ENCODE data around the gene CERS1.

CERS1 gene

DNA sequence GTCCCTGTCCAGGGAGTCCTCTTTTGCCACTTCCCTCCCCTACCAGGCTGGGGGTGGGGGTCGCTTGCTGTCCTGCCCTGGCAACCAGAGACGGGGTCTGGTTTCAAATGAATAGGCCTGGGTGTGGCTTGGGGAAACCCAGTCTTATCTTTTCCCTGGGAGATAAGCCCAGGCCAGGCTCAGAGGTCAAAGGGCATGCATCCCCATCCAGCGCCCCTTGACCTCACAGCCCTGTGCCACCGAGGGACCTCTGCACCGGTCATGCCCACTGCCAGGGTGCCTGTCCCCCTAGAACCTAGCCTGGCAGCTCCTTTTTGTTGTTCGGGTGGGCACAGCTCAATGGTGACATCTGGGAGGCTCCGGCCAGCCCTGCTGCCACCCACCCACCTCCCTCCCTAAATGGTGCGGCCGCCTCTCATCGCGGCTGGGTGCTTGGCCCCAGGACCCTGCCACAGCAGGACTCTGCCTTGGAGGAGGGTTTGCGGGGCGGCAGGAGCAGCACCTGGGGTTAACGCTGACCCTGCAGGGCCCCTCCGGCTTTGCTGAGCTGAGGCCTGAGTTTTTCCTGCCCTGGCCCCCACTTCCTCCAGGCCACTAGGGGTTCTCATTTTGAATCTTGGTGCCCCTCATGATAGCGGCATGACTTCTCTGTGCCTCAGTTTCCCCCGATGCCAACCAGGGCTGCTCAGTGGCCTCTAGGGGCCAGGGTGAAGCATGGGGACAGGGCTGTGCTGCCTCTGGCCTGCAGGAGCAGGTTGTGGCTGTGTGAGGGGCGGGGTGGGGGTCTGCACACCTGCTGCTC lies 2.9 kb upstream of the CERS1 start:
- DNase-seq (ENCODE audit: low read depth in 2 of 2) = no peak

DNA sequence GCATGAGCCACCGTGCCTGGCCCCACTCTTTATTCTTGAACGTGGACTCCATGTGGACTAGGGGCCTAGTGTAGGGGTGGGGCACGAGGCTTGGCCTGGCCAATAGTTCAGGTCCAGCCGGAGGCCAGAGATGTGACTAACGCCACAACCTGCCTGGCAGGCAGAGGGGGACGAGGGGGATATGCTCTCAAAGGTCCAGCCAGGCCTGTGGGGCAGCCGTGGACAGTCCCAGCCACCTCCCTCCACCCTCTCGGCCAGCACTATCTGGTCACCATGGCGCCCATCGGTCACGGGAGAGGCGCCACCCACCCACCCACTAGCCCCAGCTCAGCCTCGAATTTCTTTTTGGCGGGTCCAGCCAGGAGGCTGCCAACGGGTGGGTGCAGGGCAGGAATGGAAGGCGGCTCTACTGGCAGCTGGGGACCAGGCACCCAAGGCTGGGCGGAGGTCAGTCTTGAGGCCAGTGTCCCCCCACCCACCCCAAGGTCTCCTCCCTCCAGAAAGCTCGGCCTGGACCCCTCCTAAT lies 2.2 kb upstream of the CERS1 start:
- DNase-seq (ENCODE audit: low read depth in 2 of 2) = no peak

DNA sequence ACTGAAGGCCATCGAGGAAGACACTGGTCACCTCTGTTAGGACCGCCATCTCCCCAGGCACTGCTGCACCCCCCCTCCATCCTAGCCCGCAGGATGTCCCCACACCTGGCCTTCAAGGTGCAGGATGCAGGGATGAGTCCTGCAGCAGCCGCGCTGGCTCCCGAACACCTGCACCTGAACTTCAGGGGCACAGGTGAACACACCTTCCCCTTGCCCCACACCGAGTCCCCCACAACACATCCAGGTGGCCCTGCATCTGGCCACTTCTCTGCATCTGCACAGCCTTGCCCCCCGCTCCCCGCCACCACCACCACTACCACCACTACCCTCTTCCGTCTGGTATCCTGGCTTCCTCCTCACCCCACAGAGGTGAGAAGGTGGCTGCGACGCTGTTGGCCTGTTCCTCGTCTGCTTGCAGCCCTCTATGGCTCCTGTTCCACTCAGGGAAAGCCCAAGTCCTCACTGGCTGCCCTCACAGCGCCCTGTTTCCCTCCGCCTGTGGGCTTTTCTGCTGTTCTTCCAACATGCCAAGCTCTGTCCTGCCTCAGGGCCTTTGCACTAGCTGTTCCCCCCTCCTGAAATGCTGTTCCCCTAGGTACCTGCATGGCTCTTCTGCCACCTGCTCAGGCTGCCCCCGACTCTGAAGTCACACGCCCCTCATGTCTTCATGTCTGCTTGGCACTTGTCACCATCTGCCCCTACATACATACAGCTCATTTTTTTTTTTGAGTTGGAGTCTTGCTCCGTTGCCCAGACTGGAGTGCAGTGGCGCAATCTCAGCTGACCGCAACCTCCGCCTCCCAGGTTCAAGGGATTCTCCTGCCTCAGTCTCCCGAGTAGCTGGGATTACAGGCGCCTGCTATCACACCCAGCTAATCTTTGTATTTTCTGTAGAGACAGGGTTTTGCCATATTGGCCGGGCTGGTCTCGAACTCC lies 1.4 kb upstream of the CERS1 start:
- no peak for DNase-seq (ENCODE audit: low read depth in 2 of 2)

DNA sequence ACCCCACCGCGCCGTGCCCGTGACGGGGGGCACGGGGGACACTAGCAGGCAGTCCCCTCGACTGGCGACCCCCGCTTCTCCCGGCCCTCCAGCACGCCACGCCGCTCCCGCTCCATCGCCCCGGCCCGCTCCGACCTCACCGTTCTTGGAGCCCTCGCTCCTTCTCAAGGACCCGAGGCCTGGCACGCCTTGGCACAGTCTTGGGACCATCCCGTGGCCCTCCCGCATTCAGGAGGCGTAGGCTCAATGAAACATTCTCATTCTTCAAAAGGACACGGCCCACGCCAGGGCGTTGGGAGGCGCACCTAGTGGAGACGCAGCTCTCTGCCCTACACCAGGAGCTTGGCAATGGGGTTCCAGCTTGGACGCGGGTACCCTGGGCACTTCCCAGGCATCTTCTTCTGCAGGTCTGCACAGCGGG lies 473 bp upstream of the CERS1 start:
- no peak for DNase-seq (ENCODE audit: low read depth in 2 of 2)

DNA sequence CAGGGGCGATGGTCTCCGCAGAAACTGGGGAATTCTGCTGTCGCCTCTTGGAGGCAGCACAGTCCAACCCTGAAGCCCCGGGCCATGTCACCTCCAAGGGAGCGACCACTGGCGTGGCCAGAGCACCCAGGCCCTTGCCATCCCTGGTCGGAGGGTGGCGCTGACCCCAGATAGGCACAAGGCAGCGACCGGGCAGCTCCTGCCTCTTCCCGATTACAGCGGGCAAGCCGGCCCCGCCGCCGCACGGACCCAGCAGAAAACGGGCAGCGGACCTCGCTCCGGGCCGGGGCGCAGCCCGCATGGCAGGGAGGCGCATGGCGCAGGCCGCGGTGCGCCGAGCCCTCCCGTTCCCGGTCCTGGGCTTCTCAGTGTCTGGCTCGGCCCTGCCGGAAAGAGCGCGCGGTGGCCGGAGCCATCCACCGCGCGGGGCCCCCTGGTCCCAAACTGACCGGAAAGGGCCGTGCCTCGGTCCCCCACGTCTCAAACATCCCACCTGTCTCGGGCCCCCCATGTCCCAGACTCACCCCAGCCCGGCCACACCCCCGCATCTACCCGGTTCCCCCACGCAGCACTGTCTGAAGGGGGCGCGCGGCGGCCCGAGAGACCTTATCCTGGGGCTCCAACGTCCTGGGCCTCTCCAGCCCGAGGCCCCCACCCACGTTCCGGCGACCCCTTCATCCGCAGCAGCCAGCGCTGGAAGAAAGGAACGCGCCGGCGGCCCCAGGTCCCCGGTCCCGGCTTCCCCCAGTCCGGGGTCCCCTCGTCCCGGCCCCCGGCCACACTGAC lies 727 bp downstream of the CERS1 start:
- DNase-seq (ENCODE audit: low read depth in 2 of 2) = no peak

DNA sequence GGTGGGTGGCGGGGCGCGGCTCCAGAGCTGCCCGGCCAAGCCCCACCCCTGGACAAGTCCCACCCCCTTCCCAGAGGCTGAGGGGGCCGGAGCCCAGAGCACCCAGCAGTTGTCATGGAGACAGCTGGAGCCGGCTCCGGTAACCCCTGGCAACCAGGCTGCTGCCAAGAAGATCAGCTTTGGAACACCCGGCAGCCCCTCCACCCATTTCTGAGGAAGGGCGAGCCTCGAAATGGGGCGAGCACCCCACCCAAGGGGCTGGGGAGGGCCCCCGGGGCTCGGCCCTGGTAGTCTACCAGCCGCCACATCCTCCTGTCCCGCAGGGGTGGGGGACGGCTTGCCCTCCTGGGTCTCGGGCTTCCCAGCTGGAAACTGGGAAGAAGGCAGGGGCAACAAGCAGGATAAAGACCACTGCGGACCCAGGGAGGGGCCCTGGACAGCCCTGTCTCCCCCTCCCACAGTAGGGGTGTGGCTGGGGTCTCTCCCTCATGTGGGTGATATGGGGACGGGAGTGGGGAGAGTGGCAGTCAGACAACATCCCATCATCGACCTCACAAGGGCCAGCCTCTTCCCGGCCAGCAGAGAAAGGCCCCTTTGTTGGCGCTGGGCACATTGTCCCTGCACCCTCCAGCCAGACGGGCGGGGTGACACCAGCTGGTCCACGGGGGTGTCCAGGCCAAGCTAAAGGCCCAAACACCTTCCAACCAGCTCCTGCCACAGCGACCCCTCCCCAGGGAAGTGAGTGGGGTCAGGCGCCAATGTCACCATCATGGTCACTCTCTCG lies 1.5 kb downstream of the CERS1 start:
- DNase-seq (ENCODE audit: low read depth in 2 of 2) = no peak

DNA sequence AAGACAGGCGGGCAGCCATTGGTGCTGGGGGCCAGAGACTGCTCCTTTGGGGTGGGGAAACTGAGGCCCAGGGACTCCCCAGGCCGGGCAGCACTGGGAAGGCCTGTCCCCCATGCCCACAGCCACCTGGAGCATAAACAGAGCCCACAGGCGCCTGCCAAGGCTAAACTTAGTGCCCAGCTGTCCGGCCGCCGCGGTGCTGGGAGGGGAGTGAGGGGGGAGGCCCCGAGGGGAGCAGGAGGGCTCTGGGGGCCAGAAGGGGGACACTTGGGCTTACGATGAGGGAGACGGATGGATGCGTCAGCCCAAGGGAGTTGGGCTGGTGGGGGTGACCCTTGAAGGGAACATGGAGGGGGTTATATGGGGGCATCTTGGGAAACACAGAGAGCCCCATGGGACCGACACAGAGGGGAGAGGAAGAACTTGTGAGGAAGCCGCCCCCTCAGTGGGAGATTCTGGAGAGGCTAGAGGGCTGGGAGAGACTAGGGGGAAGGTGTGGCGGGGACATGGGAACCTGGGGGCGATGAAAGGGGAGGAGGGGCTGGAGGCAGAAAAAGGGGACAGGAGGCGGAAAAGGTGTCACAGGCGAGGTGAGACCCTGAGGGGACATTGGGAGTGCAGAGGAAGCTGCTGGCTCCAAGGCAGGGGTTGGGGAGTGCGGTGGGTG lies 2.2 kb downstream of the CERS1 start:
- DNase-seq (ENCODE audit: low read depth in 2 of 2) = no peak

DNA sequence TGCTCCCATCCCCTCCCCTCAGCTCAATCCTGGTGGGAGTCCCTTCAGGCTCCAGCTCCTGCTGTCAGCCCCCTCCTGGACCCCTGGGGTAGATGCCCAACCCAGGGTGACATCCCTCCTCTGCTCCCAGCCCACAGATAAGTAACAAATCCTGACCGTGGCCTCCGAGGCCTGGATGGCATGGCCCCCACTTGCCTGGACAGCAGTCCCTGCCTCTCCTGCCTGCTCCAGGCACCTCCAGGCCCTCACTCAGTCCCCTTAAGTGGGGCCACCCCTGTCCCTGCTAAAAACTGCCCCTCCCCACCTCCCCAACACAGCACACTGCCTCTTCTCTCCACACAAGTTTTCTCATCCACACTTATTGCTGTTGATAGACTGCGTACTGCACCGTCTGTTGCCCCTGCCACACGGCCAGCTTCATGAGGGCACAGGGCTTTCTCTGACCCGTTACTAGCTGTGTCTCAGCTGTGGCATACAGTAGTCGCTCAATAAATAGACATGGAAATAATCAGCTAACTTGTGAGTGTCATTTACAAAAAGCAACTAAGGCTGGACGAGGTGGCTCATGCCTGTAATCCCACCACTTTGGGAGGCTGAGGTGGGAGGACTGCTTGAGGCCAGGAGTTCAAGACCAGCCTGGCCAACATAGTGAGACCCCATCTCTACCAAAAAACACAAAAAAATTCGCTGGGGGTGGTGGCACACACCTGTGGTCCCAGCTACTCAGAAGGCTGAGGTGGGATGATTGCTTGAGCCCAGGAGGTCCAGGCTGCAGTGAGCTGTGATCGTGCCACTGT lies 5.8 kb downstream of the CERS1 start:
- no peak for DNase-seq (ENCODE audit: low read depth in 2 of 2)

DNA sequence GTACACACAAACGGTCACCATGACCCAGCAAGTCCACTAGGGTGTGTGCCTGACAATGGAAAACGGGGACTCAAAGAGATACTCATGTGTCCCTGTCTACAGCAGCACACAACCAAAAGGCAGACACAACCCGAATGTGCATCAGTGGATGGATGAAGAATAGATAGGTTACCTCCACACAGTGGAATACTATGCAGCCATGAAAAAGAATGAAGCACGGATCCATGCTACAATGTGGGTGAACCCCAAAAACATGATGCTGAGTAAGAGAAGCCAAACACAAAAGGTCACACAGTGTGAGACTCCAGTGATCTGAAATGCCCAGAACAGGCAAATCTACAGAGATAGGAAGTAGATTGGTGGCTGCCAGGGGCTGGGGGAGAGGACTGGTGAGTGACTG lies 9.0 kb downstream of the CERS1 start:
- DNase-seq (ENCODE audit: low read depth in 2 of 2) = no peak

DNA sequence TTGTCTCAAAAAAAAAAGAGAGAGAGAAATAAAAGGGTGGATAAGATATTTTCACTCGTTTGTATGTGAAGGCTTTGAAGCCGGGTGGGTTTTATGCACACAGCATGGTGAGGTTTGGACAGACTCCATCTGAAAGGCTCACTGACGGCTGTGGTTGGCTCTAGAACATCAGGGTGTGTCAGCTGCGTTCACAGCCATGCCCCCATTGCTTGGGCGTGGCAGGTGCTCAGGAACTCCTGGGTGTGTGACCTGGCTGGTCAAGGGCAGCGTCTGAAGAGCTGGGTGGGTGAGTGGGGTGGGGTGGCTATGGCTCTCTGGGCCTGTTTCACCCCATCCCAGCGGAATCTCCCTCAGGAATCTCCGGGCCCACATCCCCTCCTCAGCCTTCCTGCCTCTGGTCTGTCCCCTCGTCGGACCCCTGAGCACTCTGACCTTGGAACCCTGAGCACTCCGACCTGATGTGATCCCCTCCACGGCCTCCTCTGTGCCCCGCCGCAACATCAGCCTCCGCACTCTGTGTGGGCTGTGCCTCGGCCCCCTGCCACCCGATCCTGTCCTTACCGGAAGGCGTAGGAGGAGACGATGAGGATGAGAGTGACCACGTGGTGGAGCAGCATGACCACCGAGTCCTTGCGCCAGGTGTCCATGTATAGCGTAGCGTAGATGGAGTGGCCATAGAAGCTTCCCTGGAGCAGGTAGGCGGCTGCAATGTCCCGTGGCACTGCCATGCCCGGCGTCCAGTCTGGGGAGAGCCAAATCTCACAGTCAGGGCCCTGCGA lies 12.2 kb downstream of the CERS1 start:
- no peak for DNase-seq (ENCODE audit: low read depth in 2 of 2)

DNA sequence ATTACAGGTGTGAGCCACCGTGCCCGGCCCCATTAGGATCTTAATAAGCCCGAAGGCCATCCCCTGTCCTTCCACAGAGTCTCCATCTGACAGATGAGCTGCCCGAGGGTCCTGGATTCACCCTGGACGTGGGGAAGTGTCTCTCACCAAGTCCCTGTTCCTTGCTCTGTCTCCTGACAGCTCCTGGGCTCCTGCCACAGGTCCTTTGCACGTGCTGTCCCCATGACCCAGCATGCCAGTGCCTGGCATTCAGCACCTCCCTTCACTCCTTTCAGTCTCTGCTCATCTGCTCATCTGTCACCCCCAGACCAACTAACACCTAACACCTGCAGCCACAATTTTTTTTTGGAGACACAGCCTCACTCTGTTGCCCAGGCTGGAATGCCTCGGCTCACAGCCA lies 14.5 kb downstream of the CERS1 start:
- no peak for DNase-seq (ENCODE audit: low read depth in 2 of 2)

DNA sequence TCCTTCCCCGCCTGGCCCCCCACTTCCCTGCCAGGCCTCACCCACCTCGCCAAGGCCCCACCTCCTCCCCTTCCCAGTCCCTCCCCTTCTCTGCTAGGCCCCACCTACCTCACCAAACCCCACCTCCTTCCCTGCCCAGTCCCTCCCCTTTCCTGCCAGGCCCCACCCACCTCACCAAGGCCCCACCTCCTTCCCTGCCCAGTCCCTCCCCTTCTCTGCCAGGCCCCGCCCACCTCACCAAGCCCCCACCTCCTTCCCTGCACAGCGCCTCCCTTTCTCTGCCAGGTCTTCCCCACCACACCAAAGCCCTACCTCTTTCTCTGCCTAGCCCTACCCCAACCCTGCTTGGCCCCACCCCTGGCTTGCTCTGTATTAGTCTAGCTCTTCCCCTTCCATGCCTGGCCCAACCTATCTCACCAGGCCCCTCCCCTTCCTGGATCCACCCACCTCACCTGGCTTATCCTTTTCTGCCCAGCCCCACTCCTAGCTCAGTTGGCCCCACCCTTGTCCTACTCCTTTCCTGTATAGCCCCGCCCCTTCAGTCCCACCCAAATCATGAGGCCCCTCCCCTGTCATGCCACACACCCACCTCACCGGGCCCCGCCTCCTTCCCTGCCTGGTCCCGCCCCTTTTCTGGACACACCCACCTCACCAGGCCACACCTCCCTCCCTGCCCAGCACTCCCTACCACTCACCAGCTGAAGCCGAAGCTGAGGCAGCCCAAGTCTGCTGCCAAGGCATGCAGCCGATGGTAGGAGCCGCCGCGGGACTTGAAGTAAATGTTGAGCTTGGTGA lies 16.2 kb downstream of the CERS1 start:
- no peak for DNase-seq (ENCODE audit: low read depth in 2 of 2)

DNA sequence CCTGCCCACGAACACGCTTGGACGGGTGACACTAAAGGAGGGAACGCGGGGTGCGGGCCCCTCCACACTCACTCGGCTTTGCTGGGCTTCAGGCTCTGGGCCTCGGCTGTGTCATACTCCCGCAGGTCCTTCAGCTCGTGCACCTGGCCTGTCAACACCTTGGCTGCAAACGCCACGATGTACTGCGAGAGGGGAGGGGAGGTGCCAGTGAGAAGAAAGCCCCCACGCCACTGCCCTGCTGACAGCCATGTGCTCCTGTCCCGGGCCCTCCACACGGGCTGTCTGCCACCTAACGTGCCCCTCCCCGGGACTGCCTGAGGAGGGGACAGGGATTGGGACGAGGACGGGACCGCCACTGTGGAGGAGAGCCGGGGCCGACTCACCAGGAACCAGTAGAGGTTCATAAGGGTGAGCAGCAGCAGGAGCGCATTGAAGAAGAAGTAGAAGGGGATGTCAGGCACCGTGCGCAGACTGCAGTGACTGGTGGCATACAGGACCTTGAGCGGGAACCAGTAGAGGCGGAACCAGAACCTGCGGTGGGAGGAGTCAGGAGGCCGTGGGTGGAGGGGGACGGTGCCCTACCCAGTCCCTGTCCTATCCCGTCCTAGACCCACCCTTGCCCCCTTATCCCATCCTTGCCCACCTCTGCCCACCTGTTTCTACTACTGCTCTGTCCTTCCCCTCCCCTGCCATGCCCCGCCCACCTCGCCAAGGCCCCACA lies 16.9 kb downstream of the CERS1 start:
- DNase-seq (ENCODE audit: low read depth in 2 of 2) = no peak

DNA sequence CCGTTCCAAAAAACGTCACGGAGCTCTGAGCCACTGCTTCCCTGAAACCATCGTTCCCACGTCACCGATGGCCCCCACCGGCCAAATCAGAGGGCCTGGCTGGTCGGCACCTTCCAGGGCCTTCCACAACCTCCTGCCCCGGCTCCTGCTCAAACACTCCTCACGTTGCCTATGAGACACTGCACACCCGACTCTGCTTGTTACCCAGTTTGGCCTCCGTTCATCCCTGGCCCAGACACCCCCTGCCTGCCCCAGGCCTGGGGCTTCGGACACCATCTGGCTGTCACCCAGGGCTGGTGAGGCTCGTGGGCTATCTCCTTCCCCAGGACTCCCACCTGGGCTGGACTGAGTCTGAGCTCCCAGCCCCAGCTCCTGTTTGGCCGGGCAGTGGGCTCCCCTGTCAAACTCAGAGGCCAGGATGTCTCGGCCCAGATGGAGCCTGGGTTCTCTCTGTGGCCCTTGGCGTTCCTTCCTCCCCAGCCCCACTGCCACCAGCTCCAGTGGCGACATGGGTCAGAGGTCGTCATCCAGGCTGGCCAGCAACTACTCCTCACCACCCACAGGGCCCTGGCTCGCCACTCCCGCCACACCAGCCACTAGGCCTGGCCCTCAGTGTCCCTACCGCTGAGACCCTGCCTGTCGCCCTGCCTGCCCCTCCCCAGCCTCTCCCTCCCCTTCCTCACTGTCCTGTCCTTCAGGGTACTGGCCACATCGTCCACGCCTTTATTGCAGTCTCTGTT lies 17.7 kb downstream of the CERS1 start:
- no peak for DNase-seq (ENCODE audit: low read depth in 2 of 2)

DNA sequence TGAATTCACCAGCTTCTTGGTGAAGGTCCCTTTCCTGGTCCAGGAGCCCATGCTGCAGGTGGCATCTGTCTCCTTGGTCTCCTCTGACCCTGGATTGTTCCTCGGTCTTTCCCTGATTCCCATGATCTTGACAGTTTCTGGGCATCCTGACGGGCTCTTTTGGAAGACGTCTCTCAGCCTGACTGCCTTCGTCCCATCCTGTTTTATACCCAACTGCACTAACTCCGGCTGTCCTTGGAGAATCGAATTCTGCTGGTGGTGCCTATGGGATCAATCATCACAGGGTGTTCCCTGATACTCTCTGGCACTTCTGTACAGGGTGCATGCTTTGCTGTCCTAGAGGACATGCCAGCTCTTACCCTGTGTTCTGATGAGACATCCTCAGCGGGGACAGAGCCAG lies 19.1 kb downstream of the CERS1 start:
- DNase-seq (ENCODE audit: low read depth in 2 of 2) = no peak

DNA sequence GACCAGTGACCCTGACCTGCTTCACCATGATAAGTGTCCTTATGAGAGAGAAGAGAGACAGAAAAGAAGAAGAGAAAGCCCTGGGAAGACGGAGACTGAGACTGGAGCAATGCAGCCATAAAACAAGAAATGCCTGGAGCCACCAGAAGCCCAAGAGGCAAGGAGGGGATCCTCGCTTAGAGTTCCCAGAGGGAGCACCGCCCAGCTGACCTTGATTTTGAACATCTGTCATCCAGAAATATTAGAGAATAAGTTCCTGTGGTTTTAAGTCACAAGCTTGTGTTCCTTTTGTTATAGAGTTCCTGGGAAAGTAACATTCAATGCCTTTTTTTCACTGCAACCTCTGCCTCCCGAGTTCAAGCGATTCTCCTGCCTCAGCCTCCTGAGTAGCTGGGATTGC lies 20.2 kb downstream of the CERS1 start:
- DNase-seq (ENCODE audit: low read depth in 2 of 2) = no peak

DNA sequence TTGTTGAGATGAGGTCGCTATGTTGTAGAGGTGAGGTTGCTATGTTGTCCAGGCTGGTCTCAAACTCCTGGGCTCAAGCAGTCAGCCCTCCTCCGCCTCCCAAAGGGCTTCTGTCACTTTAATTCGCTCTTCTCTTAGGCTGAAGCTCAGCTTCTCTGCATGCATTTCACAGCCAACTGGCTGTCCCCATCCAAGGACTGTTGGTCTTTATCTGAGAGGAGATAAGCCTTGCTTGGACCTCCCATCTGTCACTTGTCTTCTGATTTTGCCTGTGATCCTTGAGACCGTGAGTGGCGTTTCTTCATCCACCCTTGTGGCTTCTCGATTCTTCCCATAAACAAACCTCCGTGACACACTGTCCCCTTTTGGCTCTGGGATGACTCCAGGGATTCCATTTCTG lies 24.4 kb downstream of the CERS1 start:
- no peak for DNase-seq (ENCODE audit: low read depth in 2 of 2)
